Activated CD8-positive, alpha-beta memory T cell treated with anti-CD3 and anti-CD28 coated beads, Interleukin-2, amount 50 U/mL, for 24 hours (primary cell): ENCODE results near the gene PHF5A.
"Not testable (repeated sequence)": the region's sequence is repeated elsewhere in the genome, so short reads cannot be mapped to it uniquely, and the experiment has no call there.

Source experiments
- DNase-seq: peaks from one replicate; pipeline ENCODE4 v3.0.0-alpha.2; 2020; ENCODE audit errors: extremely low read depth

Gene PHF5A

DNA sequence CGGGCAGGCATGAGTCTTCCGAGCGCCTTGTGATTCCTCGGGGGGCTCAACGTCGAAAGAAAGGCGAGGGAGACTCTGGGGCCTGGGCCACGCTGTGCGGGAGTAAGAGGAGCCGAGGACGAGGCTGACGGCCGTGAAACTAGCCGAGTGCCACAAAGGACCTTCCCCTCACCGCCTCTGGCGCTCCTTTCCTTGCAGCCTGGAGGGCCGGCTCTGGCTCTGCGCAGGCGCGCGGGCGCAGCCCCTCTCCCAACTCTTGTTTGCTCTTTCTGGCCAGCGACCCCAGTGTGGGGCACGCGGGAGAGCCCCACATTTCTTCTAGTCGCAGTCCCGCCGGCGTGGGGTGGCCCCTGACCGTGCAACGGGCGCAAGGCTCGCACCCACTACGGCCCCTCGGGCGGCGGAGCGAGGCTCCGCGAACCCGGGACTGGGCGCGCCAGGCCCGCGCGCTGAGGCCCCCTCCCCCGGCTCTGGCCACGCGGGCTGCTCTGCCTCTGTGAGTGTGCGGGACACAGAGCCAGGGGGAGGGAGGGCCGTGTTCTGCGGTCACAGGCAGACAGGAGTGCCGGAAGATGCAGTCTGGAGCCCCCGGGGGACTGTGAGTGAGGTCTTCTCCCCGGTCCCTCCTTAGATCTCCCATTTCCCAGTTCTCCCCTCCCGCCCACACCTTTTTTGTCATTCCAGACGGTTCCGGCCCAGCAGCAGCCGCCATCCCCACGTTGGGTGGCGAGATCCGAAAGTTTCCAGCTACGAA lies 20.9 kb downstream of the PHF5A start:
- no peak for DNase-seq

DNA sequence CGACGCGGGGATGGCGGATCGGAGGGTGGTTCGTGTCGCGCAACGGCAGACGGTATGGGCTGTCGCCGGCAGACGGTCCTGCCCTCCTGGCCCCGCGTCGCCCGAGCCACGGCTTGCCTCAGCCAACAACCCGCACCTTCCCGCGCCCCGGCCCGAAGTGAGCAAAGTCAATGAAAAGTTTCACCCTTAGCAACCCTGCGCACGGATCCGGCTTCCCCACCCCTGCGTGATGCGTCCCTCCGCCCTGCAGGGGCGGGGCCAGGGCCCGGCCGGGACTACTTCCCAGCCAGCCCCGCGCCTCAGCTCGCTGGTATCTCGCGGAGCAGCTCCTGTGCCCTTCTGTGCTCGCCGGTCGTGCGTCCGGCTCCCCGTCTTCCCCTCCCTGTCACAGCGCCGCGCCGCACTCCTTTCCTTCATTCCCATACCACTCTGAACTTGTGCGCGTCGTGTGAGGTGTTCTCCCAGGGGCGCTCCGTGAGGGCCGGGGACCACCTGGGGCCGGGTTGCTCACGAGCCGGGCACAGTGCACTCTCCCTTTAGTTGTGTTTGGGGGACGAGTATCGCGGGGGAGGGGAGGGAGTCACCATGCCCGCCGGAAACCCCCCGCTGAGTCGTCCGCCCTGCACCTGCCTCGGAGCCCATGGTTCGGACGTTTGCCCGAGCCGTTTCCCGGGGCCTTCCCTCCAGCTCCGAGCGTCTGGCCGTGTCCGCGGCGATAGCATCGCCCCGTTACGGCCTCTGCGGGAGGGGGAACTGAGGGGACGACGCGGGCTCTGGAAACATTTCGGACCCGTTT lies 21.7 kb downstream of the PHF5A start, which contains the start of gene TOB2:
Gene TOB2 (minus strand): TSS at position 163 of the 796 bp plus-strand sequence. CDS start 9,456 bp downstream, outside the sequence.
- DNase-seq: peak; percentile 84

DNA sequence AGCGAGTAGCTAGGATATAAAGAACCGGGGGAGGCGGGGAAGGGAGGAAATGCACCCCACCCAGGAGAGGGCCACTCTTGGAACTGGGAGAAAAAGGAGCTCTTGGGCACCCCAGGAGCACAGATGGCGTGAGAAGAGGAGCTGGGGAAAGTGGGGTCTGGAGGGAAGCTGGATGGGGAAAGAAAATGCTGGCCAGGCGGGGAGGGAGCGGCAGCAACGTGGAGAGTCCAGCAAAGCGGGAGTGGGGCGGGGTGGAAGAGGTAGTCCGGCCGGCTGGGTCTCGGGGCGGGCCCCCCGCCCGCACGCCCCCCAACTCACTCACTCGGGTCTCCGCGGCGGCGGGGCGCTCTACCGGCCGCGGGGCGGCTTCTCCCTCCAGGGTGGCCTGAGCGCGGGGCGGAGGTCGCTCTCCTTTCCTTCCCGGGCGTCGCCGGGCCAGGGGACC lies 22.4 kb downstream of the PHF5A start:
- DNase-seq: no peak

DNA sequence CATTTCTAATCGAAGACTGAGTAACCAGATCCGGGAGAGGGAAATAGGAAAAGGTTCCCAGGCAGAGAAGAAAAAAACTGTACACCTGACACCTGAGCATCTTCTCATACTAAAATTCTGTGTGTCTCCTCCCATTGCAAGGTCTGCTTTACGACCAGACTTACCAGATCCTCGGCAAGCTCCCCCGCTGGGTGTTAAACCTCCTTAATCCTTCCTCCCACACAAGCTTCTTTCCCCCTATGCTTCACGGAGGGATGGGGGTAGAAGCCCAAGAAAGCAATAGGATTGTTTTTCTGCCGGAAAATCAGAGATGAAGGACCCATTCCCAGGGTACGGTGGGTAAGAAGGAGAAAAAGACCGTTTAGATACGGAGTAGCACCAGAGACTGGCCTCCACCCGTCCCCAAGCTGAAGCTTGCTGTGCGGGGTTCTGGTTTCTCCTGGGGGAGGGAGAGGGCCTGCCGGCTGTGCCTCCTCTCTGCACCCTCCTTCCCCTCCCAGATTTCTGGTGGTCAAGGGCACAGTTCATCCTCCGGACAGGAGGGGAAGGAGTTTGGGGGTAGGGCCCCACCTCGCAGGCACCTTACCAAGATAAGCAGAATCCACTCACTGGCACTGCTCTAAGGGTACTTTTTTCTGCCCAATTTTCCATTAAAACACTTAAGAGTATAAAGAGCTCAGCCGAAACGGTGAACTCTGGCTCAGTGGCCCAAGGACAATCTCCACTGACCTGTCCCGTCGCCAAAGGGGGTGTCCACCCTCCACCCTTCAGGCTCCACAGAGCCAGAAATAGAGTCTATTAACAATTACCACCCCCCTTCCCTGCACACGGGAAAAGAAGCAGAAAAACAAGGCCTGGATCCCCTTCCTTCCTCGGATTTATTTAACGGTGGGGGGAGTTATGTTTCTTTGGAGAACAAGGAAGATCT lies 23.1 kb downstream of the PHF5A start:
- DNase-seq: no peak

DNA sequence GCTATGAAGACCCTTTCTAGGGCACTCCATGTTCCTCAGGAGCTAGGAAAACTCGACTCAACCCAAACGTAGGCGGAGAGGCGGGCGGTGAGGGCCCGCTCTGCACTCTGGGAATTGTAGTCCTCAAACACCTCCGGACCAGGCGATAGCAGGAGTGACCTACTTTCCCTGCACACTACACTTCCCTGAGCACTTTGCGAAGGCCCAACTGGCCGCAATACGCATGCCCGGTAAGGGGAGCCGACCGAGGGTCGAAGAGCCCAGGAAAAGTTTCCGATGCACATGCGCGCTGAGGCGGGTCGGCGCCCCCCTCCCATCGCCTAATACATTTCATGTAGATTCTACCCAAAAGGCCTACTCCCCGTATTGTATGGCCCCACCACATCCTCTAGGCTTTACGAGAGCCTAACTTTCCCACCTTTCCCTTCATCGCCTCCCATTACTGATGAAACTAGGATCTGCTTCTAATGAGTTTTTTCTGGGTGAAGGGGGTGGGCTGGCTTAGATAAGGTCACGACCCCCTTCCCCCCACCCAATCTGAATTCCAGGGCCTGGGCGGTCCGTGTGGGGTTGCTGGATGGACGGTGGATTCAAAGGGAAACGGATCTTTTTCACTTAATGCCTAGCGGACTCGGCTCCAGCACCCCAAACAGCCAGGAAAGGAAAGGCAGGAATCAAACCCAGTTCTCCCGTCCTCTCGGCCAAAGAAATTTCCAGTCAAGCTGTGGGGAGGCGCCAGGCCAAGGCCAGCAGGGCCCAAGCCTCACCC lies 23.9 kb downstream of the PHF5A start:
- peak; percentile 68 for DNase-seq

DNA sequence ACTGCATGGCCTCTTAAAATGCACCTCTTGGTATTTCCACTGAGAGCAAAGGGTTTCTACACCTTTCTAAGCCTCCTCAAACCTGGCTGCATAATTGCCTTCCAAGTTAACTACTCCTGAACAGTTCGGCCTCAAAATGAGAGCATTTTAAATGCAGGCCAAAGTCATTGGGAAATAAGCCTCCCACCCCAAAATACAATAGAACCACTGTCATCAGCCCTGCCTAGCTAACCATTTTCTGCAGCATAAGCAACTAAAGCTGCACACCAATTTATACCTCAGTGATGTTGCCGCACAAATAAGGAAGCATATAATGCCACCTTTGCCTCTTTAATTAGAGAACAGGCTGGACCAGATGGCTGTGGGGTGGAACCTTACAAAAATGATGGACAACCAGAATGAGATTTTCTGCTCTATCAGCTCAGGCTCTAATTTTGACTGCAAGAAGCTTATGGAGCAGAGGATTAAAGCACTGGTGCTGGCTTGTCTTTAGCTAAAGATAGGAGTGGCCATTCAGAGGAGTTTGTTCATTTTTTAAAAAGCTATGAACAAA lies 26.2 kb downstream of the PHF5A start:
- DNase-seq: no peak

DNA sequence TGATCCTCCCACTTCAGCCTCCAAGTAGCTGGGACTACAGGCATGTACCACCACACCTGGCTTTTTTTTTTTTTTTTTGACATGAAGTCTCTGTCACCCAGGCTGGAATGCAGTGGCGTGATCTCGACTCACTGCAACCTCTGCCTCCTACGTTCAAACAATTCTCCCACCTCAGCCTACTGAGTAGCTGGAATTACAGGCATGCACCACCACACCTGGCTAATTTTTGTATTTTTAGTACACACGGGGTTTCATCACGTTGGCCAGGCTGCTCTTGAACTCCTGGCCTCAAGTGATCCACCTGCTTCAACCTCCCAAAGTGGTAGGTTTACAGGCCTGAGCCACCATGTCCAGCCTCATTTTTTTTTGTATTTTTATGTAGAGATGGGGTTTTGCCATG lies 28.0 kb downstream of the PHF5A start:
- DNase-seq: not testable (repeated sequence)

DNA sequence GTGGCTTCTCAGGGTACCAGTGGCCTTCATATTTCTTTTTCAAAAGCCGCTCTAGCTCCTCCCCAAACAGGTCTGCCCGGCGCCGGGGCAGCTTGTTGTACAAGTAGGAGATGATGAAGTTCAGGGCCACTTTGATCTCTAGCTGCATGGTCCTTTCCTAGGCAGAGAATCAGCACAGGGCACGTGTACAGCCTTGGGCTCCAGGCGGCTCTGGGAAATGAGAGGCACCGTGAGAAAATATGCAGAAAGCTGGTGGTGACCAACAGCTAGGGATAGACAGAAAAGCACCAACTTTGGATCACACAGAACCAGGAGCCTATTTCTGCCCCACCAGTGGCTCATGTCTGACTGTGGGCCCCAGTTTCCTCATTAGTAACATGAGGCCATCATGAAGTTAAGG lies 31.3 kb downstream of the PHF5A start:
- DNase-seq: no peak

DNA sequence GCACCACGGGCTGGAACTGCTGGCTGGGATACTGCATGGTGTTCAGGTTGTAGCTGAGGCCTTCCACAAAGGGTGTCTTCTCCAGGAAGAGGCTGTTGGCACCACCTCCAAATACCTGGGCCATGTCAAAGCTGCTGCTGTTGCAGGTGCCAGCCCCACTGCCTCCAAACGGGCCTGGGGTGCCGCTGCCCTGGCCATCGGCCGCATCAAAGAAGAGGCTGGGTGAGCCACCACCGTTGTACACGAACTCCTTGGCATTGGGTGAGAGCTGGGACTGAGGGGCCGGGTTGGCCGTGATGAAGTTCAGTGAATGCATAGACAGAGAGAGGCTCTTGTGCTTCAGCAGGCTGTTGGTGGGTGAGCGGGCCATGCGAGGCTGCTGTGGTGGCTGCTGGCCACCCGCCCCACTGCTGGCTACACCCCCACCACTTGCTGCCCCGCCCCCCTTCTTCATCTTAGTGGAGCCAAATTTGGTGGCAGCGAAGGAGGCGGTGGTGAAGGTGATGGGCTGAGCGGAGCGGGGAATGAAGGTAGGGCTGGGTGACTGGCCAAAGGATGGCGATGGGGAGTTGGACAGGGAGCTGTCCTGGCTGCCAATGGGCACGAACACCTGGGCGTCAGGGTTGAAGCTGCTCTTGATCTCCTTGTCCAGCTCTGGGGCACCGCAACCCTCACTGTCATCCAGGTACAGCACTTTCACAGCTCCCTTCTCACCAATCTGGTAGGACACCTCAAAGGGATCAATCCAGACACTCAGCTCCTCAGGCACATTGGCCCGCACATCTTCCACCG lies 32.0 kb downstream of the PHF5A start:
- DNase-seq: no peak

DNA sequence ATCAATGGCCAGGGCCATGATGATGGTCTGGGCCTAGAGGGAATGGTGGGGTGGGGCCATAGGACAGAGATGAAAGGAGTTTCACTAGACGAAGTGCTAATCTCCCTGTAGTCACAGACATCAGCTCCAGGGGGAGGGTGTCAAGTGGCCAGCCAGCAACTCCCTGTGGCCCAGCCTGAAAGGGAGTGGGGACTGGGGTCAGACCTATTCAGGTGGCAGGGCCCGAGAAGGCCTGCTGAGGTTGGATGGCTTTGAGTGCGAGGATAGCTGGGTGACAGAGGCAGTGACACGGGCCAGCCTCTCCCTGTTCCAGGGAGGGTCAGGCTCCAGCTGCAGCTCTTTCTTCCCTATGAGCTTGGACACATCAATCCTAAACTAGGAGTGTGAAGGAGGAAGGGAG lies 32.9 kb downstream of the PHF5A start:
- DNase-seq: no peak

DNA sequence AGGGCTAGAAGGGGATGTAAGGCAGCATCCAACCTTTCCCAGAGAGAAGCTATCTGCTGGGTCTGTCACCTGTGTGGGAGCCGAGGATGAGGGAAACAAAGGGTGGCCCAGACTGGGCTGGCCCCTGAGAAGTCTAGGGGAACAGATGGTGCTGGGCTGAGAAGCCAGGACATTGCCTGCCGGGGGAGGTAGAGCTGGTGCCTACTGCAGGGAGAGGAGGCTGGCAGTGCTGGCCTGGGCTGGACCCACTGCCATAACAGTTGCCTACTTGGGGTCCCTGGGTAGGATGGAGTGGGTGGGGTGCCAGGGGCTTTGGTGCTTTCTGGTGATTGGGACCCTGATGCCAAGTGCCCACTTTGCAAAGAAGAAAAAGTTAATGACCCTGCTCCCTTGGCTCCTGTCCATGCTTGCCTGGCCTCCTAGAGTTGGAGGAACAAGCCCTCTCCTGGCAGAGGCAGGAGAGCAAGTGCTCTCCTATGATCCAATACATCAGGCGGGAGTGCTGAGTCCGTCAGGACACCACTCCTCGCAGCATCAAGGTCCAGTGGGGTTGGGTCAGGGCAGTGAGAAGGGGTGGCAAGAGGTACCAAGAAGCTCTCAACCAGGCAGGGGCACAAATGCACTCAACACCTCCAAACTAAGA lies 34.0 kb downstream of the PHF5A start:
- DNase-seq: not testable (repeated sequence)

DNA sequence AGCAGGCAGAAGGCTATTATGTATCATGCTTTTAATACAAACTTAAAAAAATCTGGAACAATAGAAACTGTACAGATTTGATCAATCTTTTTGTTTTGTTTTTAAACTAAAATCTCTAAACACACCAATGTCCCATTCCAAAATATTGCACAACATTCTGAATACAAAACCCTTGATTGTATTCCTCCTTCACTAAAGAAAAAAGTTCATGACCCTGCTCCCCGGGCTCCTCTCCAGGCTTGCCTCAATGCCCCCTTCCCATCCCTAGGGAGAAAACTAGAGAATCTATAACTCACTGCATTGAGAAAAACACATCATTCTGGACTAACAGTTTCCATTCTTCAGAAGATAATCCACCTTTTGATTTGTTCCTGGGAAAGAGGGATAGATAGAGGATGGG lies 35.0 kb downstream of the PHF5A start:
- not testable (repeated sequence) for DNase-seq

DNA sequence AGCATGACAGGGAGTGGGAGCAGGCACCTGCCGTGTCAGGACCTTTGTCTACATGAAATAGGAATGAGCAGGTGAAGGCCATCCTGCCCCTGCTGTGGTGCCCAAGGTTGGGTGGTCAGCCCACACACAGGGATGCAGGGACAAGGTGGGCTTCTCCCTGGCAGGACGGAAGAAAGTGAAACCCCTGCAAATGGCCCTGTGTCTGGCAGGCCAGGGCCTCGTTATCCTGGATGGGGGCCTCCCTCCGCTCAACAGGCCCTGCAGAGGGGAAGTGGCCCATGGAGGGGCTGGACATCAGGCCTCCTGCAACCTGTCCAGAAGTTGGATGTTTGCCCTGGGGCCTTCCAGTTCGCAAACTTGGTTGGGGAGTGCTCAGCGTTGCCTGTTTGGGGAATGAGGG lies 36.8 kb downstream of the PHF5A start:
- no peak for DNase-seq

DNA sequence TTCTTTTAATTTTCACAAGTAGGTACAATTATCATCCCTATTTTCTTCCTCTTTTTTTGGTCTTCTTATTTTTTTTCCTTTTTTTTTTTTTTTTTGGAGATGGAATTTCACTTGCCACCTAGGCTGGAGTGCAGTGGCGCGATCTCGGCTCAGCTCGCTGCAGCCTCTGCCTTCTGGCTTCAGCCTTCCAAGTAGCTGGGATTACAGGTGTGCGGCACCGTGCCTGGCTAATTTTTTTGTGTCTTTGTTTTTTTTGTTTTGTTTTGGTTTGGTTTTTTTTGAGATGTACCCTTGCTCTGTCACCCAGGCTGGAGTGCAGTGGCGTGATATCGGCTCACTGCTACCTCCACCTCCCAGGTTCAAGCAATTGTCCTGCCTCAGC lies 38.5 kb downstream of the PHF5A start:
- no peak for DNase-seq

DNA sequence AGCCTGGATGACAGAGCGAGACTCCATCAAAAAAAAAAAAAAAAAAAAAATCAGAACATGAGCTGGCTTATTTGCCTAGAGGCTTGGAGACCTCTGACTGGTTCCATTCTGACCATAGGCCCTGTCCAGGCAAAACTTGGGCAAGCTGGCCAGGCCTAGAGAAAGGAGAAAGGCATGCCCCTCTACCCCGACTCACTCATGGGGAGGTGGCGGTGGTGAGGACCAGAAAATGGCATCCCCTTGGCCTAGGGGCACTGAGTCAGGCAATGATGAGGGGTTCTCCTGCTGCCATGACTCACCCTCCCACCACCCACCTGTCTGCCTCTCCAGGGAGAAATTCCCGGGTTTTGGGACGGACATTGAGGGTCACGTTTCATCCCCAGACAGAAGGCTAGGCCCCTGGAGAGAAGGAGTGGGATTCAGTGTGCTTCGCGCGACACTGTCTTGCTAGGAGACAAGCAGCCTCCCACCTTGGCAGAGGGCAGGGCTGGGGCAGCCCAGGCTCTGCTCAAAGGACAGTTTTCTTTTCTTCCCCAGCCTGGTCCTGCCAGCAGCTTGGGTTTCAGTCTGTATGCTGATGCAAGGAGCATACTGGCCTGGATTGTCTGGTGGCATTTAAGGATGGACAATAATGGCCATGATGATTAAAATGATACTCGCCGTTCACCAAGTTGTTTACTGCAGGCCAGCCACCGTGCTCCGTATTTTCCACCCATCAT lies 39.1 kb downstream of the PHF5A start:
- no peak for DNase-seq

DNA sequence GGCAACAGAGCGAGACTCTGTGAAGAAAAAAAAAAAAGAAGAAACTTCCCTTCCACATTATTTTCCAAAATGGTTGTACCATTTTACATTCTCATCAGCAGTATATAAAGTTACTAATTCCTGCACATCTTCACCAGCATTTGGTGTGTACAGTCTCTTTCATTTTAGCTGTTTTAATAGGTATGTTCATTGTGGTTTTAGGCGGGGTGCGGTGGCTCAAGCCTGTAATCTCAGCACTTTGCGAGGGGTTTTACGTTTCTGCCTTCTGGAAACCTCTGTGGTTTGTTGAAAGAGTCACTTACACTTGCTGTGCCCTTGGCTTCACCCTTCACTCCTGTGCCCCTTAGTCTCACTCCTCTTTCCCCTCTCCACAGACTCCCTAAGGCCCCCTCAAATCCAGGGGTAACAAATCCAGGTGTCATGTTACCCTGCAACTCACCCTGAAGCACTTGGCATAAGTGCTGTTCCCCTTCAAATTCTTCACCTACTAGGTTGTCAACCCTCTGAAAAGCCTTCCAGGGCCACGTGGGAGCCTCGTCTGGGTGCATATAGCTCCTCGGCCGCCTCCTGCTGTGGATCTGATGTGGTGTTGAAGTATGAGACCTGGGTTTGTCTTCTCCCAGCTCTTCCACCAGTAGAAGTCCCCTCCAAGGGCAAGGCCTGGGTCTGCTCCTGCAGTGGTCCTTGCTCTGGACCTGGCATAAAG lies 42.7 kb downstream of the PHF5A start:
- DNase-seq: no peak

DNA sequence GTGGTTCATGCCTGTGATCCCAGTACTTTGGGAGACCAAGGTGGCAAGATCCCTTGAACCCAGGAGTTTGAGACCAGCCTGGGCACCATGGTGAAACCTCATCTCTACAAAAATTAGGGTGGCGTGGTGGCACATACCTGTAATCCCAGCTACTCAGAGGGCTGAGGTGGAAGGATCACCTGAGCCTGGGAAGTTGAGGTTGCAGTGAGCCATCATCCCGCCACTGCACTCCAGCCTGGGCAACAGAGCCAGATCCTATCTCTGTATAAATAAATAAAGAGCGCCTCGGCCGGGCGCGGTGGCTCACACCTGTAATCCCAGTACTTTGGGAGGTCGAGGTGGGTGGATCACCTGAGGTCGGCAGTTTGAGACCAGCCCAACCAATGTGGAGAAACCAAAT lies 49.8 kb downstream of the PHF5A start:
- DNase-seq: no peak
